DMS53 treated with DMSO at 0.1 percent for 48 hours (cell line): ENCODE measurements around the gene SGTA.
"Not testable (repeated sequence)": the region's sequence is repeated elsewhere in the genome, so short reads cannot be mapped to it uniquely, and the experiment has no call there.

Experiments used
- DNase-seq: peaks from one replicate; lab custom pipeline; 2025; ENCODE audit not compliant: unreplicated experiment; lab: John Stamatoyannopoulos, UW

The SGTA gene

DNA sequence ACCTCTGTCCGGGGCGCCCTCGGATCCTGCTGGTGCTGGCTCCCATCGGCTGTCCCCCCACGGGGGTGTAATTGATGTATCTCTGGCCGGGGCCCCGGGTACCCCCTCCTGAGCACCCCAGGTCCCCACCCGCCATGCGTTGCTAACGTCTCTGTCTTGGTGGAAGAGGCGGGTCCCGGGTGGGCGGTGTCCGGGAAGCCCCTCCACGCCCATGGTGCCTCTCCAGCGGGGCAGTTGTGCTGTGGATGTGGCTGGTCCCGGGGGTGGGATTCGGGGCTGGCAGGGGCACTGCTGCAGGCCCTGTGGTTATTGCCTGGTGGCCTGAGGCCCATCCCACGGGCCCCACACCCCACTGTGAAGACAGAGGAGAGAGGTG is 66.8 kb downstream of the SGTA start:
- no peak for DNase-seq

DNA sequence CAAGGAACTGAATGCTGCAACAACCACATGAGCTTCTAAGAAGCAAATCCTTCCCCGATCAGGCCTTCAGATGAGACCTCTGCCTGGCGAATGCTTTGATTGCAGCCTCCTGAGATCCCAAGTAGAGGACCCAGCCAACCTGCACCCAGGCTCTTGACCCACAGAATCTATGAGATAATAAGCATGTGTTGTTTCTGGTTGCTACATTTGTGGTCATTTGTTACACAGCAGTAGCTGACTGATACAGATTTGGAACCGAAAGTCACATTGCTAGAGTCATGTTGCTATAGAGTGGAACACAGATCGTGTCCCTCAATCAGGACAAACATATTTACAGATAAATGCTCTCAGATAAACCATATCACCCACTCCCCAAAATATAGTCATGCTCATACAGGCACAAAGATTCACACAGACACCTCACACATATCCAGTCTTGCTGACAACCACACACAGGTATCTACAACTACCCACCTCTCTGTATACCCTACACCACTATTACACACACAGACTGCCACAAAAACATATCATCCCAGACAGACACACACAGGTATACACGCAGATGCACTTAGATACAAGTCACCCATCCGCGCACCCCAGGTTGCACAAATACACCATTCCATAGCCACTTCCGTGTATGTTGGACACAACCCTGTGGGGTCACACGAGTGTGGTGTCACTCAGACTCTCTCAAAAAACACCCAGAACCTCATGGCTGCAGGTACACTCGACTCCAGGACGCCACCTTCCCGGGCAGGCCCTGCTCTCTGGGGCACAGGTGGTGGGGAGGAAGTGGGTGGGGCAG is 67.4 kb downstream of the SGTA start:
- DNase-seq, result no peak

DNA sequence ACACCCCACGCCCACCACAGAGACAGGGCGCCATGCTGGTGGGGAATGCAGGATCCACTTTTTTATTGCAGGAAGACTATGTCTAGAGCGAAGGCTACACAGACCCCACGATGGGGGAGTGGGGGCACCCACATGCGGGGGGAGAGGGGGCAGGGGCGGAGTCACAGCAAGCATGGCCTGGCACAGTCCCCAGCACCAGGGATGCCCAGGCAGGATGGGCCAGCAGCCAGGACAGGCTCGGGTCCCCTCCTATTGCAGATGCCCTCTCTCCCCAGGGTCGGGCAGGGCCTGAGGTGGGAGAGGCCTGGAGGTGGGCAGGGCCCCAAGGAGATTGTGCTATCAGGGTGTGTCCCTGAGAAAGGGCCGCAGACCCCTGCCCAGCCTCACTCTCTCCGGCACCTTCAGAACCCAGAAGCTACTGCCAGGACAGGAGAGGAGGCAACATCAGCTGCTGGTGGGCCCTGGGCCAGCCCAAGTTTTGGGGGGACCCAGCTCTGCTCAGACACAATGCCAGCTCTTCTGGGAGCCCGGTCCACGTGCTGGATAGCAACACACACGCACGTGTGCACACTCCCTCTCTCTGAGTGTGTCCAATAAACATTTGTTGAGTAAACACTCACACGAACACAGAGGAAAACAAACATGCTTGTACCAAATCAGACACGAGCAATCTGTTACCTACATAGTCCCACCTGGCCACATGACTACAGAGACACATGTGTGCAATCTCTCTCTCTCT is 68.4 kb downstream of the SGTA start:
- DNase-seq, result no peak

DNA sequence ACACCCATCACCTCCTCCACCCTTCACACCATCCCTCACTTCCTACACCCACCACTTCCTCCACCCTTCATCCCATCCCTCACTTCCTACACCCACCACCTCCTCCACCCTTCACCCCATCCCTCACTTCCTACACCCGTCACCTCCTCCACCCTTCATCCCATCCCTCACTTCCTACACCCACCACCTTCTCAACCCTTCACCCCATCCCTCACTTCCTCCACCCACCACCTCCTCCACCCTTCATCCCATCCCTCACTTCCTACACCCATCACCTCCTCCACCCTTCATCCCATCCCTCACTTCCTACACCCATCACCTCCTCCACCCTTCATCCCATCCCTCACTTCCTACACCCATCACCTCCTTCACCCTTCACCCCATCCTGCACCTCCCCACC is 69.0 kb downstream of the SGTA start:
- DNase-seq, result not testable (repeated sequence)

DNA sequence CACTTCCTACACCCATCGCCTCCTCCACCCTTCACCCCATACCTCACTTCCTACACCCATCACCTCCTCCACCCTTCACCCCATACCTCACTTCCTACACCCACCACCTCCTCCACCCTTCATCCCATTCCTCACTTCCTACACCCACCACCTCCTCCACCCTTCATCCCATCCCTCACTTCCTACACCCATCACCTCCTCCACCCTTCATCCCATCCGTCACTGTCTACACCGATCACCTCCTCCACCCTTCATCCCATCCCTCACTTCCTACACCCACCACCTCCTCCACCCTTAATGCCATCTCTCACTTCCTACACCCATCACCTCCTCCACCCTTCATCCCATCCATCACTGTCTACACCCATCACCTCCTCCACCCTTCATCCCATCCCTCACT is 69.9 kb downstream of the SGTA start:
- not testable (repeated sequence) for DNase-seq

DNA sequence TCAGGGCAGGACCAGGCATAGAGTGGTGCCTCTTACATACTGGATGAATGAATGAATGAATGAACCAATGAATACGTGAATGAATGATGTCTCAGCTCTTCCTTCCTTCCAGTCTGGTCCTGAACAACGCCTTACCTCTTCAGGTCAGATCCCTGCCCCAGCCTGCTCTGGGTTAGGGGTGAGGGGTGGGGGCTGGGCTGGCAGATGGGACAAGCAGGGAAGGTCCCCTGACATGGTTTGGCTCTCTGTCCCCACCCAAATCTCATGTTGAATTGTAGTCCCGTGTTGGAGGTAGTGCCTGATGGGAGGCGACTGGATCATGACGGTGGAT is 71.2 kb downstream of the SGTA start:
- no peak for DNase-seq

DNA sequence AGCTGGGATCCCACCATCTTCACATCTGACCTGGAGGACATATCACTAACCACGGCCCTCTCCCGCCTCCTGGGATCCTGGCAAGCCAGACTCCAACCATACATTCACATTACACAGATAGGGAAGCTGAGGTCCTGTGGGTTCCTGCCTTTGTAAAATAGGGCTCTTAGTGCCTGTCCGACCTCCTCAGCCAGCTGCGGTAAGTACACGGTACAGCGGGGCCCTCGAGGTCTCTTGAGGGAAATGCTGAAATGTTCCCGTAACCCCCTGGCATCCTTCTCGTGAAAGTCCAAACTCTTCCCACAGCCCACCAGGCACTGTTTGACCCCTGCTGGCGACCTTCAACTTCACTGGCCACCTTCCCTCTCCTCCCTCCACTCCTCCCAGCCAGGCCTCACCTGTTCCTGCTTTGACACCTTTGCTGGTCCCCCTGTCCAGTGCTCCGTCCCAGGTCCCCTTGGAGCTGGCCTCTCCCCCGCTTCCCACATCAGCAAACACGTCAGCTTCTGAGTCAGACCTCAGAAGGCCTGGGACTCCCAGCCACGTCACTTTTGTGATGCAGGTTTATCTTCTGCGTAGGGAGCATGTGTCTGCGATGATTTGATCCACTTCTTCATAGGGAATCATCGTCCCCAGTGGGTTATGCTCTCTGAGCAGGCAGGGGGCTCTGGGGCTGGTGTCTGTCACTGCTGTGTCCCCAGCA is 71.8 kb downstream of the SGTA start:
- DNase-seq, result no peak

DNA sequence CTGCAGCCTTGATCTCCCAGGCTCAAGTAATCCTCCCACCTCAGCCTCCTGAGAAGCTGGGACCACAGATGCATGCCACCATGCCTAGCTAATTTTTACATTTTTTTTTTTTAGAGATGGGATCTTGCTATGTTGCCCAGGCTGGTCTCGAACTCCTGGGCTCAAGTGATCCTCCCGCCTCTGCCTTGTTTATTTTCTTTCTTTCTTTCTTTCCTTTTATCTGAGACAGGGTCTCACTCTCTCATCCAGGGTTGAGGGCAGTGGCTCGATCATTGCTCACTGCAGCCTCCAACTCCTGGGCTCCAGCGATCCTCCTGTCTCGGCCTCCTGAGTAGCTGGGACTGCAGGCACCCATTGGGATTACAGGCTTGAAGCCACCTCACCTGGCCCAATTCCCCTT is 76.8 kb downstream of the SGTA start:
- DNase-seq, result no peak
